D721Med (cell line): ENCODE data around the gene SDCCAG8.
A peak's percentile ranks its signal among the peaks of the same experiment; 100 is the strongest.

ENCODE experiments used
- DNase-seq: peaks from one replicate; pipeline ENCODE4 v3.0.0; 2011; ENCODE audit warnings: low spot score; ENCODE audit not compliant: insufficient read length
- FAIRE-seq: peaks from 2 replicates; lab custom pipeline; 2011; peaks lifted over from hg19 to GRCh38; lab: Jason Lieb, UNC
- TF ChIP-seq, protein P1 (sequence below): IDR thresholded peaks from 2 replicates; pipeline ENCODE4 v1.5.1; 2012; ENCODE audit warnings: mild to moderate bottlenecking, control low read depth; ENCODE audit not compliant: insufficient read depth; ENCODE audit errors: missing control alignments

The SDCCAG8 gene

DNA sequence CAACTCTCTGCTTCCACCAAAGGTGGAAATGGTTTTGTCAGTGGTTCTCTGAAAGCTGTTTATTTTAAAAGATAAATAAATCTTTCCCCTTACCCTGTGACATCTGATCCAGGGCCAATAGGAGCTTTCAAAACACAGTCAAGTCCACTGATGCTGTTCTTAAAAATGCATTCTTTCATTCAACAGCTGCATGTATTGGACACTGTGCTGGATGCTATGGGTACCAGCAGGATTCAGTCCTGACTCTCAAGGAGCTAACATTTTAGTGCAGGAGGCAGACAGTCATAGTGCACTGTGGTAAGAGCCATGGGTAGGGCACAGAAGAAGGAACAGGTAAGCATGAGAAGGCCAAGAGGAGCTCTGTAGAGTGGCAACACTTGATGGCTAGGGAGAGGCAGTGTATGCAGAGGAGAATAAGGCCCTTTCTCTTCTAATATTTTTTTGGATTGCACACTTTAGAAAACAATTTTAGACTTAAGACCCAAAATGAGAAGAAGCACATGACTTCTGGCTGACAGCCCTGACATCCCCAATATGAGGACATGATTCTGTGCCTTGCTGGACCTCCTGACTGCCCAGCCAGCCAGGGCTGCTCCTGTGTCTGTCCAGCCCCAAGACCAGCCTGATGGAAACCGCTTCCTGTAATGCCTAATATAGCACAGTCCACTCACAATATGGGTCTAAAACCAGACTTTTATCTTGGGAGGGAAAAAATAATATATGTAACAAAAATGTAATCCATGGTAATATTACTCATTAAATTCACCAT is 207.3 kb downstream of the SDCCAG8 start:
- TF ChIP-seq, protein P1, sequence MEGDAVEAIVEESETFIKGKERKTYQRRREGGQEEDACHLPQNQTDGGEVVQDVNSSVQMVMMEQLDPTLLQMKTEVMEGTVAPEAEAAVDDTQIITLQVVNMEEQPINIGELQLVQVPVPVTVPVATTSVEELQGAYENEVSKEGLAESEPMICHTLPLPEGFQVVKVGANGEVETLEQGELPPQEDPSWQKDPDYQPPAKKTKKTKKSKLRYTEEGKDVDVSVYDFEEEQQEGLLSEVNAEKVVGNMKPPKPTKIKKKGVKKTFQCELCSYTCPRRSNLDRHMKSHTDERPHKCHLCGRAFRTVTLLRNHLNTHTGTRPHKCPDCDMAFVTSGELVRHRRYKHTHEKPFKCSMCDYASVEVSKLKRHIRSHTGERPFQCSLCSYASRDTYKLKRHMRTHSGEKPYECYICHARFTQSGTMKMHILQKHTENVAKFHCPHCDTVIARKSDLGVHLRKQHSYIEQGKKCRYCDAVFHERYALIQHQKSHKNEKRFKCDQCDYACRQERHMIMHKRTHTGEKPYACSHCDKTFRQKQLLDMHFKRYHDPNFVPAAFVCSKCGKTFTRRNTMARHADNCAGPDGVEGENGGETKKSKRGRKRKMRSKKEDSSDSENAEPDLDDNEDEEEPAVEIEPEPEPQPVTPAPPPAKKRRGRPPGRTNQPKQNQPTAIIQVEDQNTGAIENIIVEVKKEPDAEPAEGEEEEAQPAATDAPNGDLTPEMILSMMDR: no peak
- DNase-seq (no peak), FAIRE-seq (no peak)

DNA sequence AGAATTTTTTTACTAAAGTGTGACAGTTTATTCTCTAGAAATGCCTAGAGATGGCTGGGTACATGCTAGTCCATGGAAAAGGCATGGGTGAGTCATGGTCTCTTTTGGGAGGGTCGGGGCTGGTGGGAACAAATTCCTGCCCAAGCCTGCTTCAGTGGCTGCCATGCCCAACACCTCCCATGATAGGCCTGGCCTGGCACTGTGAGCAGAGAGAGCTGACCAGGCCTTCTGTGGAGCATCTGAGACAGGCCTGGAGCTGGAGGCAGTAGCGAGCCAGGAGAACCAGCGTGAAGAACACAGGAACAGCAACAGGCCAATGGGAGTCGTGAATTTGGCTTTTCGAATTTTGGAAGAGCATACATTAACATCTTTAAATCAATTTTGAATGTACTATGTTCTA is 209.2 kb downstream of the SDCCAG8 start:
- FAIRE-seq (no peak), DNase-seq (no peak)
- TF ChIP-seq, protein P1: no peak

DNA sequence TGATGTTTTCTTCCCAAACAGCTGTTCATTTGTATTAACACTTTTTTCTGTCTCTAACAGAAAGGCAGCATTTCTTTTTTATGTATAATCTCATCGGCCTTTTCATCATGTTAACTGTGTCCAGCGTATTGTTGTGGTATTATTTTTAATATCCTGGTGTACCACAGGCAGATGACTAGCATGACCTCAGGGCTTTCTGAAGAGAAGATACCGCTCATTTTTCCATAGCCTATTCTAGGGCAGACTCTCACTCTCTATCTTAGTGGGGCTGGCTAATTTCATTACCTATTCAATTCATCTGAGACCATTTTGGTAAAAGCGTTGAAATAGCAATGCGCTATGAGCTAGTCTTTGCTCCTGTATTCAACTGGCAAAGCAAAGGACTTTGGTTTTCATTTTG is 209.9 kb downstream of the SDCCAG8 start:
- TF ChIP-seq, protein P1: no peak
- DNase-seq: no peak
- FAIRE-seq: no peak

GRCh38 chr1:243469497-243469896 is 213.7 kb downstream of the SDCCAG8 start:
- no peak for FAIRE-seq
- no peak for DNase-seq
- TF ChIP-seq, protein P1: no peak

GRCh38 chr1:243470502-243470901 is 214.7 kb downstream of the SDCCAG8 start:
- no peak for DNase-seq

GRCh38 chr1:243471026-243471685 is 215.3 kb downstream of the SDCCAG8 start:
- FAIRE-seq: peak; percentile 99
- DNase-seq: no peak
- TF ChIP-seq, protein P1: no peak

More at GRCh38 chr1:243470502-243470901, 214.7 kb downstream of the SDCCAG8 start:
- TF ChIP-seq, protein P1: peak; percentile 6
- no peak for FAIRE-seq
